ENCODE data around the gene LRRC25.

GRCh38 chr19:18348171-18348570, 49.3 kb downstream of the LRRC25 start:
- TF ChIP-seq CTCF (IDR thresholded peaks at IDR 0.05 in 8 of 11, conservative IDR thresholded peaks at IDR 0.05 in 3 of 11) (no peak), POLR2A (IDR thresholded peaks at IDR 0.05) (no peak), POLR2AphosphoS5 (IDR thresholded peaks at IDR 0.05) (no peak)

Measured in spleen (tissue), 7 donors.